SK-N-MC (cell line): ENCODE data around the gene PVALEF.

ENCODE experiments used
- EZH2 ChIP-seq: fragments of 200-600 bp; sonication (generic); IDR thresholded peaks from one replicate; pipeline ENCODE4 v1.6.1; 2017; ENCODE audit warnings: antibody characterized with exemption
- FOXP2 ChIP-seq: optimal IDR thresholded peaks from 2 replicates; pipeline ENCODE3; 2011; ENCODE audit warnings: mild to moderate bottlenecking, moderate library complexity; ENCODE audit not compliant: insufficient read depth; ENCODE audit errors: extremely low read length, control extremely low read depth
- POLR2AphosphoS5 ChIP-seq: IDR thresholded peaks from 2 replicates; pipeline ENCODE4 v1.6.1; 2012; ENCODE audit warnings: mild to moderate bottlenecking, low read depth, low read length, borderline replicate concordance

DNA sequence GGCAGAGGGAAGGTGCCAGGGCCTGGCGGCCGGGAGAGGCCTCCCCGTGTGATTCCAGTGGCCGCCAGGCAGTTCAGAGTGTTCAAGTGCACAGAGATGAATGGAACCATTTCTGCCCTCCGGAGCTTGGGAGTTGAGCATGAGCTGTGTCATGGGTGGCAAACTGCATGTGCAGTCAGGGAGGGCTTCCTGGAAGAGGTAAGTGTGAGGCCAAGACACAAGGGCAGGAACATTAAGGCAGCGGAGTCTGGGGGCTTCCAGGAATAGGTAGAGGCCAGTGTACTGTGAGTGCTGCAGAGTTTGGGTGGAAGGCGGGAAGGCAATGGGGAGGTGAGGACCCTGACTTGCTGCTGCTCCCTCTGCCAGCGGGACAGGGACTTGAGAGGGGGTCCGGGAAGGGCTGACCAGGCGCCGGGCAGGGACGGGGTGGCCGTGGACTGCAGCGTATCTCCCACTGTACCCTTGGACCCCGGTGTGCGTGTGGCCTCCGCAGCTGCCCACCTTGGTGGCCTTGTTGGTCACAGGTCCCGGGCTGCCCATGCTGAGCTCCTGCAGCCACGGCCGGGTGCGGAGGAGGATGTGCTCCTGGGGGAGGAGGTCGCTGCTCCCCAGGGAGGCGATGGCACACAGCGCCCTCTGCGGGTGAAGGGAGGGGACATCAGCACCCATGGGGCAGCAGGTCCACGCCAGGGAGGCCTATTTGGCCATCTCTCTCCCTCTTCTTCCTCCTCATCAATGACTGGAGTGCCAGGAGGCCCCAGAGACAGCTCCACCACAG is 64.9 kb downstream of the PVALEF start:
- TF ChIP-seq POLR2AphosphoS5: no peak
- TF ChIP-seq EZH2: no peak
- TF ChIP-seq FOXP2: no peak
